Upper lobe of left lung (tissue), 4 donors: ENCODE results near the gene NEK2.

ENCODE experiments used
- CTCF ChIP-seq, 6 experiments: fragments of 450-650 bp in 4 of 6; fragments of 200-600 bp in 2 of 6; sonication (generic) in 2 of 6; IDR thresholded peaks; one replicate each; pipeline ENCODE4 v1.5.1; 2016 to 2019; ENCODE audit warnings: antibody characterized with exemption in 6 of 6
- POLR2A ChIP-seq, 4 donors: fragments of 450-650 bp; IDR thresholded peaks; one replicate each; pipeline ENCODE4 v1.5.1; 2016 to 2017; ENCODE audit warnings: antibody characterized with exemption in 4 of 4, mild to moderate bottlenecking in 2 of 4

GRCh38 chr1:211708006-211708405 lies 32.6 kb upstream of the NEK2 start:
- TF ChIP-seq CTCF (IDR thresholded peaks at IDR 0.05) (no peak), POLR2A (IDR thresholded peaks at IDR 0.05) (no peak)
